GM21723 (cell line): Measurements from ENCODE around the gene PLD3.
"Not testable (repeated sequence)": the region's sequence is repeated elsewhere in the genome, so short reads cannot be mapped to it uniquely, and the experiment has no call there.

Experiments used
- ATAC-seq: cut with Tn5 transposase; IDR thresholded peaks from one replicate; pipeline ENCODE4 v1.9.1; 2021; ENCODE audit warnings: mild to moderate bottlenecking, moderate library complexity; ENCODE audit not compliant: unreplicated experiment

The PLD3 gene

GRCh38 chr19:40360708-40361241 is 12.3 kb downstream of the PLD3 start:
- ATAC-seq = no peak

DNA sequence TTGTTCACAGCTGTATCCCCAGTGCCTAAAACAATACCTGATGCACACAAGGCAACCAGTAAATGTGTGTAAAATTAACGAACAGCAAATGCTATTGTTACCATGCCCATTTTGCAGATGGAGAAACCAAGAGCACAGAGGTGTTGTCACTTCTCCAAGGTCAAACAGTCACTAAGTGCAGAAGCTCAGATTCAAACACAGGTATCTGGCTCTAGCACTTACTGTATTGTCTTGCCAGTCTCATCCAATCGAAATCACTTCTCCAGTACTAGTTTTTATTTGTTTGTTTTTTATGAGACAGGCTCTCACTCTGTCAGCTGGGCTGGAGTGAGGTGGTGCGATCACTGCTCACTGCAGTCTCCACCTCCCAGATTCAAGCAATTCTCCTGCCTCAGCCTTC is 13.7 kb downstream of the PLD3 start:
- no peak for ATAC-seq

DNA sequence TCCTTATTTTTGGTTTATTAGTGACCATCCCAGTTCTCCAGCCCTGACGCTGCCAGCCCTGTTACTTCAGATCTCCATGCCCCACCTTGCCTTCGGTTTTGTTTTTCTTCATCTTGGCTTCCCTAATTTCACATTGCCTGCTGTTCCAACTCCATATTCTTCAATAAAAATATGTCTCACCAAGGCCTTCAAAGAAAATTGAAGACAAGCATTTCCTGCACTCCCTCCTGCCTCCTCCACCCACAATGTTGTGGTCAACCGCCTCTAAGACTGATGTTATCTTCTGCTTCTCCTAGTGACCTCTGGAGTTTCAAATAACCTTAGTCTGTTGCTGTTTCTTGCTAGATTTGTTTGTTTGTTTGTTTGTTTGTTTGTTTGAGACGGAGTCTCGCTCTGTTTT is 14.6 kb downstream of the PLD3 start:
- no peak for ATAC-seq

- ATAC-seq = no peak
Measured at GRCh38 chr19:40365010-40365409, 16.5 kb downstream of the PLD3 start.

DNA sequence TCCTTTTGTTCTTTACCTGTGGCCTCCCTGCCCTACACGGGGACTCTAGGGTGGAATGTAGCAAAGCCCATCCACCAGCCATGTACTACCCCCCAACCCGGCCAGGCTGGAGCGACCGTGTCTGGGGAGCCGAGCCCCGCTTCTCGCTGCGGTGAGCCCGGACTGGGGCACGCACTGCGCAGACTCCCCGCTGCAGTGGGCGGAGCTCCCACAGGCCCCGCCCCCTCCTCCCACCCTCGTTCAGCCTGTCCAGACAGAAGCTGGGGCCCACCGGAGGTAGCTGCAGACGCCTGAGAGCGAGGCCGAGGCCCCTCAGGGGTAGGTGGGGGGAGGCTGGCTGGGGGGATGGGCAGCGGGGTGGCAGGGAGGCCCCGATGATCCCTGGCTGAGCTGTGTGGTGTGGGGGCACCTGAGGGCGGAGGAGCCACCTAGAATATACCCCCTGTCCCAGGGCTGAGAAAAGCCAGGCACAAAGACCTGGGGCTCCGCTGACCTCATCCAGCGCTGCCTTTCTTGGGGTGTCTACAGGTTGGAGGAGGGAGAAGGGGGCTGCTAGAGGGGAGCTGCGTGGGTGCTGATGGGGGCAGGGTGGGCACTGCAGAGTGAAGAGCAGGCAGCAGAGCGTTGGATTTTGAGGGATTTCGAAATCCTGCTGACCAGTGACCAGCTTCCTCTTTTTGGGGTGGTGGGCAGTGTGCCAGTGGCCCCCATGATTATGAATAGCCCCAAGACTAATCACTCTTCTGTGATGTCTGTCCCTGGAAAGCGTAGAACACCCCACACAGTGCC is 17.3 kb downstream of the PLD3 start:
- ATAC-seq = no peak

- ATAC-seq = no peak
Measured at GRCh38 chr19:40366697-40367561, 18.4 kb downstream of the PLD3 start.

DNA sequence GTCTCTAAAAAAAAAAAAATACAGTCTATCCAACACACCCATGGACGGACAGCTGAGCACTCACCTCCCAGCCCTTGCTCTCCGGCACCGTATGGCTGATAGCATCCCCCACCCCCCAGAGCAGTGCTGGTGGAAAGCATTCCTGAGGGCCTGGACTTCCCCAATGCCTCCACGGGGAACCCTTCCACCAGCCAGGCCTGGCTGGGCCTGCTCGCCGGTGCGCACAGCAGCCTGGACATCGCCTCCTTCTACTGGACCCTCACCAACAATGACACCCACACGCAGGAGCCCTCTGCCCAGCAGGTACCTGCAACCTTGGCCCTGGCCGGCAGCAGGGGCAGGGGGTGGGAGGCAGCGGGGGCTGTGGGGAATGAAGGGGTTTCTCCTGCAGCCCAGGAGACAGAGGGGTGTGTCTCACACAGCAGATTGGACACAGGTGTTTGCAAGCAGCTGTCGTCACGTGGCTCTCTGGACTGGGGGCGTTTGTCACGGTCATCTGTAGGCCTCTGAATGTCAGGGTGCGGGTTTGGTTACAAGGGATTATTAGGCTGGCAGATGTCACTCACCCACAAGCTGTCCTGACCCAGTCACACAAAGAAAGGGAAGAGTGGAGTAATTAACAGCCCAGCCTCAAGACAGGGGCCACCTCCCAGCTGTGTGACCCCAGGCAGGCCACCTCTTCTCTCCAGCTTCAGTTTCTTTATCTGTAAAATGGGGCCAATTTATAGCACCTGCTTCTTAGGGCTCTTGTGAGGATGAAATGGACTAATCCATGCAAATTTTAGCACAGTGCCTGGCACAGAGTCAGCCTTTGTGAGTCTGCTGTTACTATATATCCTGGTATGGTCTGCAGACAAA is 19.3 kb downstream of the PLD3 start:
- ATAC-seq = no peak

DNA sequence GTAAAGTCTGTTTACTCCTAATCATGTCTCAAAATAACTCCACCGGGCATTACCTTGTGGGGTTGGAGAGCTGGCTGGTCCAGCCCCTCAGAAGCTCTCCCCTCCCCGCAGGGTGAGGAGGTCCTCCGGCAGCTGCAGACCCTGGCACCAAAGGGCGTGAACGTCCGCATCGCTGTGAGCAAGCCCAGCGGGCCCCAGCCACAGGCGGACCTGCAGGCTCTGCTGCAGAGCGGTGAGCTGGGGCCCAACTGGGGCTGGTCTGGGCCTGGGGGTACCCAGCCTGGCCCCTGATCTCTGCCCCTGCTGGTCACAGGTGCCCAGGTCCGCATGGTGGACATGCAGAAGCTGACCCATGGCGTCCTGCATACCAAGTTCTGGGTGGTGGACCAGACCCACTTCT is 21.3 kb downstream of the PLD3 start:
- ATAC-seq = no peak

- not testable (repeated sequence) for ATAC-seq
Measured at GRCh38 chr19:40370253-40370652, 21.8 kb downstream of the PLD3 start.

- no peak for ATAC-seq
Measured at GRCh38 chr19:40370997-40371801, 22.7 kb downstream of the PLD3 start.

- ATAC-seq = no peak
Measured at GRCh38 chr19:40371802-40372122, 23.3 kb downstream of the PLD3 start.

- no peak for ATAC-seq
Measured at GRCh38 chr19:40374084-40374483, 25.6 kb downstream of the PLD3 start.

GRCh38 chr19:40376286-40376862 is 27.9 kb downstream of the PLD3 start:
- no peak for ATAC-seq

- ATAC-seq = no peak
Measured at GRCh38 chr19:40377876-40378385, 29.4 kb downstream of the PLD3 start.

- no peak for ATAC-seq
Measured at GRCh38 chr19:40378509-40378908, 30.0 kb downstream of the PLD3 start.

GRCh38 chr19:40379446-40380198 is 31.1 kb downstream of the PLD3 start:
- ATAC-seq = no peak

DNA sequence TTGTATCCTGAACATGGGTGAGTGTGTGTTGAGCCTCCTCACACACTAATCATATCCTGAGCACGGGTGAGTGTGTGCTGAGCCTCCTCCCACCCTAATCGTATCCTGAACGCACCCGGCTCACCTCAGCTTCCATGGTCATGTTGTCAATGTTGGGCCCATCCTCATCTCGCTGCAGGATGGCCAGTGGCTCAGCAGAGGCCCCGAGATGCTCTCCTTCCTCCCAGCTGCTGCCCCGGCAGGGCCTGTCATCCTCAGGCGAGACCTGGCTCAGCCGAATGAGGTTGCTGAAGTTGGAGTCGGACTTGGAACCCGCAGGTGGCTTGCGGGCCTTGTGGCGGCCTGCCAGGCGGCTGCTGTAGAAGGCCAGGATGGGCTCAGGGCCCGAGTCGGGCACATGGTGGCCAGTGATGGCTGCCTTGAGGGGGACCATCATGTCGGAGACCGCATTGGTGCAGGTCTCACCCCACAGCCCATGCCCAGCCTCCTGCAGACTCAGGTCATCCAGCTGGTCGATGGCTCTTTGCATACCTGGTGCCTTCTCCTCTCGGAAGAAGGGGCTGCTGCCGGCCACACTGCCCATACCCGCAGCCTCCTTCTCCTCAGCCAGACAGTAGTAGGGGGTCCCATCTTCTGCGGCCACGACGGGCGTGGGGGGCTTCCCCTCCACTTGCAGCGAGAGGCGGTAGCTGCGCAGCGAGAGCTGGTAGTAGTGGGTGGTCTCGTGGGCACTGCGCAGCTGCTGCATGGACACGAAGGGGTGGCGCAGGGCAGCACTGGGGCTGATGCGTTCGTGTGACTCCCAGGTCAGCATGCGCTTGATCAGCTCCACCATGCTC is 31.9 kb downstream of the PLD3 start:
- no peak for ATAC-seq

DNA sequence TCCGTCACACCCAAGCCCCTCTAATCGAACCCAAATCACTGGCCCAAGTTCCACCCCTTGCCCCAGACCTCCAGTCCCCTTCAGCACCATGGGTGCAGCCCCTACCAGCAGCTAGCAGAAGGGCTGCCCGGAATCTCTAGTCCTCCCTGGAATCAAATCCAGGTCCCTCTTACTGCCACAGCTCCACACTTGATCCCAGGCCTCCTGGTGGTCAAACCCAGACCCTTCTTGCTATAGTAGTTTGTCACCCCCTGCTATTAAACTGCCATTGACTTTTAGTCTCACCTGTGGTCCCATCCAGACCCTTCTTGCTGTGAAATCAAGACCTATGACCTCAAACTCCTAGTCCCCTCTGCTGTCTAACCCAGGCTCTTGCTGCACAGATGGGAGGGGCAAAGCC is 32.8 kb downstream of the PLD3 start:
- ATAC-seq = no peak
